Jurkat, Clone E6-1 (cell line): ENCODE results near the gene TMBIM4.
A peak's percentile ranks its signal among the peaks of the same experiment; 100 is the strongest.

Source experiments
- DNase-seq: peaks from one replicate; pipeline ENCODE4 v3.0.0-alpha.2; 2011; ENCODE audit warnings: low read depth, low spot score
- H3K4me3 ChIP-seq: 2 replicates; pipeline ENCODE4 v1.5.1; 2011; ENCODE audit warnings: mild to moderate bottlenecking, low read length, control low read depth, moderate library complexity

The TMBIM4 gene

GRCh38 chr12:66149702-66150398, 19.9 kb downstream of the TMBIM4 start:
- no peak overlapping the region for H3K4me3 ChIP-seq
- no peak for DNase-seq

GRCh38 chr12:66144791-66145754, 24.7 kb downstream of the TMBIM4 start:
- DNase-seq, result peak; percentile 76

GRCh38 chr12:66143868-66144267, 25.9 kb downstream of the TMBIM4 start:
- H3K4me3 ChIP-seq, result no peak overlapping the region
- no peak for DNase-seq

More at GRCh38 chr12:66144791-66145754, 24.7 kb downstream of the TMBIM4 start:
- no peak overlapping the region; the same call in 1 of the 2 replicates for H3K4me3 ChIP-seq

- H3K4me3 ChIP-seq, result no peak overlapping the region
- no peak for DNase-seq
Measured at GRCh38 chr12:66142826-66143225, 27.0 kb downstream of the TMBIM4 start.

GRCh38 chr12:66141299-66141698, 28.5 kb downstream of the TMBIM4 start:
- H3K4me3 ChIP-seq, result no peak overlapping the region
- no peak for DNase-seq

GRCh38 chr12:66140731-66141130, 29.1 kb downstream of the TMBIM4 start:
- DNase-seq, result no peak
- H3K4me3 ChIP-seq, result no peak overlapping the region

GRCh38 chr12:66139328-66139727, 30.5 kb downstream of the TMBIM4 start:
- no peak overlapping the region for H3K4me3 ChIP-seq
- no peak for DNase-seq

- H3K4me3 ChIP-seq, result no peak overlapping the region
- DNase-seq, result no peak
Measured at GRCh38 chr12:66137937-66138336, 31.9 kb downstream of the TMBIM4 start.

- no peak for DNase-seq
- H3K4me3 ChIP-seq, result no peak overlapping the region
Measured at GRCh38 chr12:66132408-66132807, 37.4 kb downstream of the TMBIM4 start.

GRCh38 chr12:66131067-66131688, 38.6 kb downstream of the TMBIM4 start:
- peak overlapping the region; percentile 68 for H3K4me3 ChIP-seq
- DNase-seq, result no peak

- H3K4me3 ChIP-seq, result peak within 1 kb of the TSS; percentile 68
- peak; percentile 84 for DNase-seq
Measured at GRCh38 chr12:66130267-66131066, 39.3 kb downstream of the TMBIM4 start, which contains the start of gene LLPH. TSS of gene LLPH (minus strand) at chr12:66130750. CDS start at chr12:66129106, 1,644 bp downstream.

GRCh38 chr12:66129934-66130266, 39.9 kb downstream of the TMBIM4 start:
- DNase-seq, result no peak

GRCh38 chr12:66127650-66128049, 42.1 kb downstream of the TMBIM4 start:
- DNase-seq, result no peak
- no peak overlapping the region for H3K4me3 ChIP-seq

More at GRCh38 chr12:66129934-66130266, 39.9 kb downstream of the TMBIM4 start:
- H3K4me3 ChIP-seq, result peak overlapping the region; percentile 68

GRCh38 chr12:66120477-66120876, 49.3 kb downstream of the TMBIM4 start:
- DNase-seq, result no peak
- H3K4me3 ChIP-seq, result no peak overlapping the region

GRCh38 chr12:66119870-66120241, 49.9 kb downstream of the TMBIM4 start:
- H3K4me3 ChIP-seq, result no peak overlapping the region
- peak; percentile 36 for DNase-seq

GRCh38 chr12:66119229-66119869, 50.4 kb downstream of the TMBIM4 start:
- no peak for DNase-seq
- H3K4me3 ChIP-seq, result no peak overlapping the region

- no peak overlapping the region for H3K4me3 ChIP-seq
- DNase-seq, result no peak
Measured at GRCh38 chr12:66118240-66118891, 51.4 kb downstream of the TMBIM4 start.

GRCh38 chr12:66117242-66117641, 52.6 kb downstream of the TMBIM4 start:
- no peak overlapping the region for H3K4me3 ChIP-seq
- DNase-seq, result no peak
